ENCODE data around the gene DDR2.

DDR2 gene

DNA sequence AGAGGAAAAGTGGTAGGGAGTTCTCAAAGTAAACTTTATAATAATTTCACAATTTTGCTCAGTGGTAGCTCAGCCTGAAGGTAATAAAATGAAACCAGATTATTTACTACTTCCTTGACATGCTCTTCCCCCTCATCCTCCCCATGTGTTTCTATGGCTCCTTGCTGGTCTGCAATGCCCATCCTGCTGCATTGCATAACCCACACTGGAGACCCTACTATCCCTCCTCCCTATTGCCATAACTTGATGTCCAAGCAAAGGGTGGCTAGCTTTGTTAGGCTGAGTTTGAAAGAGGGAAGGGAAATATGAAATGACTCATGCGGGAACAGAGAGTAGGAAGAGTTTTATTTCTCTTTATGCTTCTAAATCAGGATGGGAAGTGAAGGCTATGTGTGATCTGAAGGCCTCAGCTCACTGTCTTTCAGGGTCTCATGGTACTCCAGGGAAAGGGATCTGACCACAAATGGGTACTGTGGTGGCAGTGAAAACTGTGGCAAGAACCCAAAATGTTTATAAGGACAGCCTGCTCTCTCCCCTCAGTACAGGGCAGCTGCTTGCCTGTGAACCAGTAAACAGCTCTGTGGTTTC, 121.8 kb downstream of the DDR2 start:
- Histone ChIP-seq H3K4me3 (ENCODE audit: low read depth in 1 of 2, low read length in 1 of 2) (no peak overlapping the region), H3K9me3 (no peaks in the 10 kb centered on the region), H3K27ac (no peak overlapping the region), H3K4me1 (ENCODE audit: control insufficient read depth in 1 of 2, insufficient read depth in 1 of 2, low read depth in 1 of 2, low read length in 1 of 2) (no peaks in the 10 kb centered on the region), H3K27me3 (no peaks in the 10 kb centered on the region), H3K36me3 (no peaks in the 10 kb centered on the region)
- TF ChIP-seq, protein P1, sequence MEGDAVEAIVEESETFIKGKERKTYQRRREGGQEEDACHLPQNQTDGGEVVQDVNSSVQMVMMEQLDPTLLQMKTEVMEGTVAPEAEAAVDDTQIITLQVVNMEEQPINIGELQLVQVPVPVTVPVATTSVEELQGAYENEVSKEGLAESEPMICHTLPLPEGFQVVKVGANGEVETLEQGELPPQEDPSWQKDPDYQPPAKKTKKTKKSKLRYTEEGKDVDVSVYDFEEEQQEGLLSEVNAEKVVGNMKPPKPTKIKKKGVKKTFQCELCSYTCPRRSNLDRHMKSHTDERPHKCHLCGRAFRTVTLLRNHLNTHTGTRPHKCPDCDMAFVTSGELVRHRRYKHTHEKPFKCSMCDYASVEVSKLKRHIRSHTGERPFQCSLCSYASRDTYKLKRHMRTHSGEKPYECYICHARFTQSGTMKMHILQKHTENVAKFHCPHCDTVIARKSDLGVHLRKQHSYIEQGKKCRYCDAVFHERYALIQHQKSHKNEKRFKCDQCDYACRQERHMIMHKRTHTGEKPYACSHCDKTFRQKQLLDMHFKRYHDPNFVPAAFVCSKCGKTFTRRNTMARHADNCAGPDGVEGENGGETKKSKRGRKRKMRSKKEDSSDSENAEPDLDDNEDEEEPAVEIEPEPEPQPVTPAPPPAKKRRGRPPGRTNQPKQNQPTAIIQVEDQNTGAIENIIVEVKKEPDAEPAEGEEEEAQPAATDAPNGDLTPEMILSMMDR (IDR thresholded peaks at IDR 0.05): no peak

DNA sequence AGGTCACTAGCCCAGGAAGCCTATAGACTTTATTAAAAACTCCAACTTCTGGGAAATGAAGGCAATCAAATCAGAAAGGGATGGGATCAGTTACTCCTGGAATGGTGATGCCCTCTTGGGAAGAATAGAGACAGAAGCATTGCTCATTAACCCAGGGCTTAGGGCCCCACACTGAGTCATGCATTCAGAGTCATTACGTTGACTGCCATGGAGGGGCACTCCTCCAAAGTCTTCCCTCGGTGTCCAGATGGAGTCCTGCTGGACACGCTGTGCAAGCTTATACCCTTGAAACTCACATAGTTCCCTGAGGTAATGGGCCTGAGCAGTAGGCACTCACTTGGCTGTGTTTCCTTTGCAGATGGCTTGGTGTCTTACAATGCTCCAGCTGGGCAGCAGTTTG, 123.0 kb downstream of the DDR2 start:
- Histone ChIP-seq H3K4me1 (ENCODE audit: control insufficient read depth in 1 of 2, insufficient read depth in 1 of 2, low read depth in 1 of 2, low read length in 1 of 2) (no peaks in the 10 kb centered on the region), H3K27ac (no peak overlapping the region), H3K36me3 (no peaks in the 10 kb centered on the region), H3K4me3 (ENCODE audit: low read depth in 1 of 2, low read length in 1 of 2) (no peak overlapping the region), H3K27me3 (no peaks in the 10 kb centered on the region), H3K9me3 (no peaks in the 10 kb centered on the region)
- TF ChIP-seq, protein P1 (IDR thresholded peaks at IDR 0.05): no peak

DNA sequence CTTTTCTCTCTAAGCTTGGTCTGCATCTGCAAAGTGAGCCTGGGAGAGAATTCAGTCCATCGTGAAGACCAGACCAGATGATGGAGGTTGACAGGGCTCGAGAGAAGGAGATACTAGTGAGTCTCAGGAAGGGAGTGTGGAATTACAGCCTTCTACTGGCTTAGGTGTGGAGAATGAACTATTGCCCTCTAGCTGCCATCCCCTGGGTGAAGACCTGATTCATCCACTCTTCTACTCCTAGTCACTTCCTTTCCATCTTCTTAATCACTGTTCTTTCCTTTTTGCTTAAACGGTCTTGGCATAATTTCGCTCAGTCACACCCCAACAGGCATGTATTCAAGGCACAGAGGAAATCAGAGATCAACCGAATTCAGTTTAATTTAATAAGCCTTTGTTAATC, 124.3 kb downstream of the DDR2 start:
- Histone ChIP-seq H3K9me3 (no peaks in the 10 kb centered on the region), H3K4me3 (ENCODE audit: low read depth in 1 of 2, low read length in 1 of 2) (no peak overlapping the region), H3K4me1 (ENCODE audit: control insufficient read depth in 1 of 2, insufficient read depth in 1 of 2, low read depth in 1 of 2, low read length in 1 of 2) (no peaks in the 10 kb centered on the region), H3K27me3 (no peaks in the 10 kb centered on the region), H3K36me3 (no peaks in the 10 kb centered on the region), H3K27ac (no peak overlapping the region)
- TF ChIP-seq, protein P1 (IDR thresholded peaks at IDR 0.05): no peak

DNA sequence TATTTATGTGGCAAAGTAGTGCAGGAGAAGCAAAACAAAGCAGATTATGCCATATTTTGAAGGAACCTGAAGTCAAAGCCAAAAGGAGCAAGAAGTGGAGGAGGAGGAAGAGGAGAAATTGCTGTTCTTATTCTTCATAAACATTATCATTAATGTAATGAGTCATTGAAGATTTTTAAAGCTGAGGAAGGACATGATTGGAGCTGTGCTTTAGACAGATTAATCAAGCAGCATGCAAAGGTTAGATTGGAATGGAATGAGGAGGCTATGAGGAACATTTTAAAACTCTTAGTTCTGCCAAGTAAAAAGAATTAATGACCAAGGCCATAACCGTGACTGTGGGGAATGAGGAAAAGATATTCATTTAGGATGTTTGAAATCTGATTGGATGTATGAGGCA, 125.2 kb downstream of the DDR2 start:
- H3K27me3 ChIP-seq: no peaks in the 10 kb centered on the region
- TF ChIP-seq, protein P1 (IDR thresholded peaks at IDR 0.05): no peak
- no peak overlapping the region for H3K4me3 ChIP-seq (ENCODE audit: low read depth in 1 of 2, low read length in 1 of 2)
- H3K4me1 ChIP-seq (ENCODE audit: control insufficient read depth in 1 of 2, insufficient read depth in 1 of 2, low read depth in 1 of 2, low read length in 1 of 2): no peaks in the 10 kb centered on the region
- H3K36me3 ChIP-seq: no peaks in the 10 kb centered on the region
- H3K27ac ChIP-seq: no peak overlapping the region
- no peaks in the 10 kb centered on the region for H3K9me3 ChIP-seq

DNA sequence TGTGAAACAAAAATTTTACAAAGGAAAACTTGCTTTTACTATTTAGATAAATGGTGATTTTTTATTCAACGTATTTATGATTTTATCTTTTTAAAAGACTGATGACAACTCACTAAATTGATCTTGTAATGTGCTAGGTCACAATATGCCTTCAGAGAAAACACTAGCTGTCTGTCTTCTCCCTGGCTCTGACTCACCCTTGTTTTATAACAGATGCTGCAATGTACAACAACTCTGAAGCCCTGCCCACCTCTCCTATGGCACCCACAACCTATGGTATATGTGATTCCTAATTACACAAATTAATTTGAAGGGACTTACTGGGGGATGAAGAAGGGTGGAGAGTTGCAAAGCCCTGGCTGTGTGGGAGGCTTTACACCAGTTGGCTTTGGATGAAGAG, 133.5 kb downstream of the DDR2 start:
- Histone ChIP-seq H3K36me3 (no peaks in the 10 kb centered on the region), H3K27me3 (no peaks in the 10 kb centered on the region), H3K4me1 (ENCODE audit: control insufficient read depth in 1 of 2, insufficient read depth in 1 of 2, low read depth in 1 of 2, low read length in 1 of 2) (no peaks in the 10 kb centered on the region), H3K4me3 (ENCODE audit: low read depth in 1 of 2, low read length in 1 of 2) (no peak overlapping the region), H3K9me3 (no peaks in the 10 kb centered on the region), H3K27ac (no peak overlapping the region)
- TF ChIP-seq, protein P1 (IDR thresholded peaks at IDR 0.05): no peak

All from neutrophil (primary cell).